ENCODE measurements around the gene DNM3.
A peak's percentile ranks its signal among the peaks of the same experiment; 100 is the strongest.

DNM3 gene

GRCh38 chr1:172254521-172255222, 413.4 kb downstream of the DNM3 start:
- DNase-seq: peak; percentile 13

GRCh38 chr1:172255223-172255560, 413.9 kb downstream of the DNM3 start:
- DNase-seq: peak; percentile 2

GRCh38 chr1:172265905-172266304, 424.6 kb downstream of the DNM3 start:
- DNase-seq: no peak

- no peak for DNase-seq
Measured at GRCh38 chr1:172266528-172267174, 425.4 kb downstream of the DNM3 start.

- no peak for DNase-seq
Measured at GRCh38 chr1:172268237-172268636, 426.9 kb downstream of the DNM3 start.

- DNase-seq: no peak
Measured at GRCh38 chr1:172269084-172269483, 427.8 kb downstream of the DNM3 start.

- DNase-seq: no peak
Measured at GRCh38 chr1:172269644-172270043, 428.3 kb downstream of the DNM3 start.

- DNase-seq: no peak
Measured at GRCh38 chr1:172270605-172271004, 429.3 kb downstream of the DNM3 start.

GRCh38 chr1:172272087-172272486, 430.8 kb downstream of the DNM3 start:
- no peak for DNase-seq

- peak; percentile 17 for DNase-seq
Measured at GRCh38 chr1:172273647-172274396, 432.5 kb downstream of the DNM3 start.

- DNase-seq: no peak
Measured at GRCh38 chr1:172275478-172275877, 434.2 kb downstream of the DNM3 start.

GRCh38 chr1:172276120-172276818, 435.0 kb downstream of the DNM3 start:
- DNase-seq: no peak

- no peak for DNase-seq
Measured at GRCh38 chr1:172277275-172277674, 436.0 kb downstream of the DNM3 start.

- DNase-seq: no peak
Measured at GRCh38 chr1:172277989-172278388, 436.7 kb downstream of the DNM3 start.

- no peak for DNase-seq
Measured at GRCh38 chr1:172278478-172278877, 437.2 kb downstream of the DNM3 start.

GRCh38 chr1:172279939-172280636, 438.8 kb downstream of the DNM3 start:
- no peak for DNase-seq

GRCh38 chr1:172283766-172284165, 442.5 kb downstream of the DNM3 start:
- DNase-seq: no peak

GRCh38 chr1:172286629-172287076, 445.4 kb downstream of the DNM3 start:
- no peak for DNase-seq

- DNase-seq: no peak
Measured at GRCh38 chr1:172287208-172287607, 445.9 kb downstream of the DNM3 start.

GRCh38 chr1:172288581-172288980, 447.3 kb downstream of the DNM3 start:
- DNase-seq: no peak

- no peak for DNase-seq
Measured at GRCh38 chr1:172289448-172289847, 448.1 kb downstream of the DNM3 start.

GRCh38 chr1:172292840-172293239, 451.5 kb downstream of the DNM3 start:
- no peak for DNase-seq

- no peak for DNase-seq
Measured at GRCh38 chr1:172293429-172293828, 452.1 kb downstream of the DNM3 start.

All from CD4-positive, alpha-beta T cell treated with Interleukin-4 for 4 hours (primary cell).